DND-41 (cell line): ENCODE results near the gene AFF3.

Experiments
- EZH2 ChIP-seq: IDR thresholded peaks from 3 replicates; pipeline ENCODE4 v1.6.1; 2012; ENCODE audit warnings: borderline replicate concordance, low read depth, mild to moderate bottlenecking, moderate library complexity, low read length, inconsistent platforms; ENCODE audit not compliant: severe bottlenecking
- TF ChIP-seq, protein P1 (sequence below): IDR thresholded peaks from 2 replicates; pipeline ENCODE4 v1.5.1; 2012; ENCODE audit warnings: borderline replicate concordance, low read length, moderate library complexity, mild to moderate bottlenecking; ENCODE audit not compliant: poor library complexity, severe bottlenecking; ENCODE audit errors: extremely low read depth

DNA sequence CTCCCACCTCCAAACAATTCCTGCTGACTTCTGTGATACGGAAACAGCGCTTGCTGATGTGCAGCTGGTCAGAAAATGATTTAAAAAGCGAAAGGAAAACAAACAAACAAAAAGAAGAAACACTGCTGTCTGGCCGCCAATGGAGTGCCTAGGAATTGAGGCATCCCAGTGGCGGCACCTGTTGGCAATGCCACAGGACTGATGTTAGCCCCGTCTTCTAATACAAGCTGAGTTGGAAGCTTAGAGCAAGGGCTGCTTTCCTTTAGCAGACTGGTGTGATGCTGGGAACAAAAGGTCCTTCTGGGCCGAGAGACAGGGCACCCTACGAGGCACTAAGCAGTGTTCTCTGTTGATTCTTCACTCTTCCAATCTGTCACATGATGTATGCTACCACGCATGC lies 489.0 kb downstream of the AFF3 start:
- TF ChIP-seq, protein P1, sequence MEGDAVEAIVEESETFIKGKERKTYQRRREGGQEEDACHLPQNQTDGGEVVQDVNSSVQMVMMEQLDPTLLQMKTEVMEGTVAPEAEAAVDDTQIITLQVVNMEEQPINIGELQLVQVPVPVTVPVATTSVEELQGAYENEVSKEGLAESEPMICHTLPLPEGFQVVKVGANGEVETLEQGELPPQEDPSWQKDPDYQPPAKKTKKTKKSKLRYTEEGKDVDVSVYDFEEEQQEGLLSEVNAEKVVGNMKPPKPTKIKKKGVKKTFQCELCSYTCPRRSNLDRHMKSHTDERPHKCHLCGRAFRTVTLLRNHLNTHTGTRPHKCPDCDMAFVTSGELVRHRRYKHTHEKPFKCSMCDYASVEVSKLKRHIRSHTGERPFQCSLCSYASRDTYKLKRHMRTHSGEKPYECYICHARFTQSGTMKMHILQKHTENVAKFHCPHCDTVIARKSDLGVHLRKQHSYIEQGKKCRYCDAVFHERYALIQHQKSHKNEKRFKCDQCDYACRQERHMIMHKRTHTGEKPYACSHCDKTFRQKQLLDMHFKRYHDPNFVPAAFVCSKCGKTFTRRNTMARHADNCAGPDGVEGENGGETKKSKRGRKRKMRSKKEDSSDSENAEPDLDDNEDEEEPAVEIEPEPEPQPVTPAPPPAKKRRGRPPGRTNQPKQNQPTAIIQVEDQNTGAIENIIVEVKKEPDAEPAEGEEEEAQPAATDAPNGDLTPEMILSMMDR: no peak
- no peak for TF ChIP-seq EZH2
